GM18505 (cell line): ENCODE data around the gene BHLHE40.

ENCODE experiments used
- ATAC-seq: cut with Tn5 transposase; IDR thresholded peaks from one replicate; pipeline ENCODE4 v1.9.1; 2021; ENCODE audit not compliant: unreplicated experiment
- POLR2A ChIP-seq: IDR thresholded peaks from 4 replicates; pipeline ENCODE4 v1.6.1; 2011; ENCODE audit warnings: borderline replicate concordance; ENCODE audit not compliant: insufficient read depth, insufficient read length; ENCODE audit errors: extremely low read depth

The BHLHE40 gene

GRCh38 chr3:5004319-5005152 is 25.3 kb downstream of the BHLHE40 start:
- no peak for ATAC-seq
- no peak for TF ChIP-seq POLR2A

DNA sequence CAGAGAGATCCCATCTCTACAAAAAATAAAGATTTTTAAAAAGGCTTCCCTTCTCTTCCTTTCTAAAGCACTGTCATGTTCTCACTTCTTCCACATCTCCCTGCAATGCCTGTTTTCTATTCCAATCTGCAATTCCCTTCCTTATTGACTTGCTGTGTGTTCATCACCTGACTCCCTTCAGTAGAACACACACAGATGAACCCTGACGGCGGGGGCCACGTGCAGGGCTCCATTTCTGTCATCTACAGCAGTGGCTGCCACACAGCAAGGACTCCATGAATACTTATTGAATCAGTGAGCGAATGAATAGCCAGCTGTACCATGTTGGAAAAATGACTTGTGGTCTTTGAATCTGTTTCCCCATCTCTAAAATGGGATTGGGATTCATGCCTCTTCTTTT is 26.1 kb downstream of the BHLHE40 start:
- ATAC-seq = no peak
- TF ChIP-seq POLR2A = no peak

DNA sequence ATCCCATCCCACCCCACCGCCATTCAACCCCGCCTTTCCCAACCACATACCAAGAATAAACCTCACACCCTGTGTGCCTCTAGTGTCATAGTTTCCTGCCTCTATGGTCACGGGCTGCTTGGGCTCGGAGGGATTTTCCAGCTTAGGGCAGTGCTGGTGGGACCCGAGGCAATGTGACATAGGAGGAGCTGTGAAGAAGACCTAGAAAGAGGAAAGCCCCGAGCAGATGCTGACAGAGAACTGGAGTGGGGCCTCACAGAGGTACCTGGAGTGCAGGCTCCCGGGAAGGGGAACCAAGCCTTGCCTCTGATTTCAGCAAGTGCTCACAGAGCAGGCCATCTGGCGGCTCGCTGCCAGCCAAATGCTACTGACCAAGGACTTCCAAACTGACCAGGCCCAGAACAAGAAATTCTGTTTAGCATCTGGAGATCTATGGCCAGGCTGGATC is 27.5 kb downstream of the BHLHE40 start:
- peak; percentile 64 for ATAC-seq
- TF ChIP-seq POLR2A = peak; percentile 75

DNA sequence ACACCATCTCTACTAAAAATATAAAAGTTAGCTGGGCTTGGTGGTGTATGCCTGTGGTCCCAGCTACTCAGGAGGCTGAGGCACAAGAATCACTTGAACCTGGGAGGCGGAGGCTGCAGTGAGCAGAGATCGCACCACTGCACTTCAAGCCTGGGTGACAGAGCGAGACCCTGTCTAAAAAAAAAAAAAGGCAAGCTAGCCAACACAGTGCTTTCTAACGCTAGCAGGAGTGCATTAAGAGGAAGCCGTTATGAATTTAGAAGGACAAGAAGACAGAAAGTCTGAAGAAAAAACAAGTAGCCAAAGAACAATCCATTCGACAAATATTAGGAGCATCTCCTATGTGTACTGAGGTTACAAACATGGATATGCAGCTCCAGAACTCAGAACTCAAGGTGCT is 28.6 kb downstream of the BHLHE40 start:
- ATAC-seq = no peak
- TF ChIP-seq POLR2A = no peak

DNA sequence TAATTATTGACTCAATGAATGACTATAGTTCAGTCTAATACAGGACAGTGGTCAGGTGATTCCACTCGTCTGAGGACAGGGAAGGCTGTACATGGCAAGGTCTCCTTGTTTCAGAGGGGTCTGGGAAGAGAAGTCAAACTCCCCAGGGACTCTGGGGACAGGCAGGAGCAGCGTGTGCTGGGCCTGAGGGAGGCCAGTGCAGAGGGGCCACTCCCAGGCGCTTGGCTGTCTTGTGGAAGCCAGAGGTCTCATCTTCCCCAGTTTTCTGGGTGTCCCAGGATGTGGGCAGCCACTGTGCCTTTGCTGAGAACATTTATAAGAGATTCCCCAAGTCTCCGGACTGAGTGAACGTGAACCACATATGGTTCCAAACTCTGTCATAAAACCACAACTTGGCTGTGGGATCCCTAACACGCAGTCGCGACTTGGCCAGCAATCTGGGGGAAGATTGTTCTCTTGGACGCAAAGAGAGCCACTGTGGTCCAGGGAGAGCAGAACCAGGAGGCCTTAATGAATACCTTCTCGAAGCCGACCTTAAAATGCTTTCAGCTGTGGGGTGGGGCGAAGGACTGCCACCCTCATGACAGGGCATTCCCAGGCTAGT is 30.4 kb downstream of the BHLHE40 start:
- ATAC-seq = no peak
- no peak for TF ChIP-seq POLR2A

GRCh38 chr3:5010140-5010539 is 30.9 kb downstream of the BHLHE40 start:
- ATAC-seq = no peak
- no peak for TF ChIP-seq POLR2A

GRCh38 chr3:5010706-5011554 is 31.7 kb downstream of the BHLHE40 start:
- no peak for ATAC-seq
- TF ChIP-seq POLR2A = no peak

DNA sequence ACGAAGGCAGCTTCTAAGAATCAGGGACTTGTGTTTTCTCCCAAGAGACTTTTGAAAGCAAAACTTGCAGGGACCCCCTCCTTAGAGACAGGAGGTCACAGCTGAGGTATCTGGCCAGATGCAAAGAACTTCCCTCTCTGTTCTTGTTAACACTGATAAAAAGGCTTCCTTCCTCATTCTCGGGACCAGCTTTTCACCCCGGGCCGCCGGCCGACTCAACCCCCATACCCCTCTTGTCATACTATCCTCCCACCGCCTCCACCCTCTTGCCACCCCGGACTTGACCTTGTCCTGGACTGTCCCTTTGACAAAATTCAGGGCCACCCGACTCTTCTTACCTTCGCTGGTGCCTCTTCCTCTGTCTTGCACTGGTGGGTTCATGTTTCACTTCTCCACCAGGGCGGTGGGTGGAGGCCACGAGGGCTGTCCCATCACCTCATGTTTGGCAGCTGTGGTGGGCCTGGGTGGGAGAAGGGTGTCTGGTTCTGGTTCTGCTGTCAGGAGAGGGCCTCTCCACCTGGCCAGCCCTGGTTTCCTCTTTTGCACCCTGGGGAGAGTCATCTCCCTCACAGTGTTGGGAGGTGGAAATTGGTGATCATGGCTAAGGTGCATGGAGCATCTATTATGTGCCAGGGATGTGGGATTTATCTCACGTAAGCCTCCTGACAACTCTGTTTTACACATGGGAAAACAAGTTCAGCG is 32.5 kb downstream of the BHLHE40 start:
- peak; percentile 41 for TF ChIP-seq POLR2A
- peak; percentile 51 for ATAC-seq

GRCh38 chr3:5012367-5012766 is 33.1 kb downstream of the BHLHE40 start:
- no peak for TF ChIP-seq POLR2A
- no peak for ATAC-seq

DNA sequence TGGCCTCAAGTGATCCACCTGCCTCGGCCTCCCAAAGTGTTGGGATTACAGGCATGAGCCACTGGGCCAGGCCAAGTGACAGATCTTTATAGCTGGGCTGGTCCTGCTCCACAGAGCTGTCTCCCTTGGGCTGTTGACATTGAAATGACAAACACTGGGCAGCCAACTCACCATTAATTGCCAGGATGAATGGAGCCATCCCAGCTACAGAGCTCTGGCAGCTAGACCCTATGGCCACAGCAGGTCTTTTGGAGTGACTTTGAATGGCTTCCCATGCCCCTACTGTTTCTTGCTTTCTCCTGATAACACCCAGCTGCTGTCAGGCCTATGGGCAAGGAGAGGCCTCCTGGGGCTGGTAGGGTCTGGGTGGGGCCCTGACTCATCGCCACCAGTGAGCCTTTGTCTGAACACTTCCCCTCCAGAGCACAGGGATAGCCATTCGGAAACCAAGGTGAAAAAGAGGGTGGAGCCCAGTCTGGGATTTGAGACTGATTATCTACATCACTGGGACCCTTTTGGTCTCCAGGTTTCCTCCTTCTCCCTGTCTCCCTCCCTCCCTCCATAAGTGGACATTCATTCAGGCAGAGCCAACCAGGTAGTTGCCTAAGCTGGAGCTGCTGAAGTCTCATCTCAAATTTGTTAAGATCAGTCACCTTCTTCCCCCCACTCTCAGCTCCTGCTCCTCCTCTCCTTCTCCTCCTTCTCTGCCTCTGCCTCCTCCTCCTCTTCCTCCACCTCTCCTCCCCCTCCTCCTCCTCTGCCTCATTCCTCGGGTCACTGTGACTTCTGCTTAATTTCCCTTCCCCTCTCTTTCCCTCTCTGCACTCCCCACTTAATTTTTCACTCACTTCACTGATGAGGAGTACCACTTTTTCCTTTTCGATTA is 34.0 kb downstream of the BHLHE40 start:
- no peak for TF ChIP-seq POLR2A

GRCh38 chr3:5014391-5014790 is 35.2 kb downstream of the BHLHE40 start:
- no peak for ATAC-seq
- TF ChIP-seq POLR2A = no peak

More for the DNA sequence above, 34.0 kb downstream of the BHLHE40 start:
- no peak for ATAC-seq

GRCh38 chr3:5015056-5015455 is 35.8 kb downstream of the BHLHE40 start:
- no peak for TF ChIP-seq POLR2A
- ATAC-seq = no peak
